SHP77 (cell line): ENCODE results near the gene RAPGEF4.
"Not testable (repeated sequence)": the region's sequence is repeated elsewhere in the genome, so short reads cannot be mapped to it uniquely, and the experiment has no call there.

Experiments used
- DNase-seq, 2 experiments: peaks; one replicate each; lab custom pipeline; 2025; lab: John Stamatoyannopoulos, UW

Gene RAPGEF4

DNA sequence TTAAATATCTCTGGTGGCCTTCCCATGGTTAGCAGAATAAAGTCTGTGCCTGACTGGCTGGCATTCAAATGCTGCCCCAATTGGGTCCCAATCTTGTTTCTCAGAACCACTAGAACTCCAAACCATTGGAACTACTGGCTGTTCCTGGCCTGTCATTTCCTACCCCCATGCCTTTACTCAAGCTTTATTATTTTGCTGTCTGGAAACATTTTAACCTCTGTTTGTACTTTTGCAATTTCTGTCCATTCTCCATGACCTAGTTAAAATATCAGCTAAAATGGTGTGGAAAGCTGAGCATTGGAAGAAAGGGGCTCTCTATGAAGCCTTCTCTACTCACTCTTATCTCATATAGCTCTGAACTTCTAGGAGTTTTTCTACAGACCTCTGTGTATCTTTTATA, 38.7 kb downstream of the RAPGEF4 start:
- no peak for DNase-seq

DNA sequence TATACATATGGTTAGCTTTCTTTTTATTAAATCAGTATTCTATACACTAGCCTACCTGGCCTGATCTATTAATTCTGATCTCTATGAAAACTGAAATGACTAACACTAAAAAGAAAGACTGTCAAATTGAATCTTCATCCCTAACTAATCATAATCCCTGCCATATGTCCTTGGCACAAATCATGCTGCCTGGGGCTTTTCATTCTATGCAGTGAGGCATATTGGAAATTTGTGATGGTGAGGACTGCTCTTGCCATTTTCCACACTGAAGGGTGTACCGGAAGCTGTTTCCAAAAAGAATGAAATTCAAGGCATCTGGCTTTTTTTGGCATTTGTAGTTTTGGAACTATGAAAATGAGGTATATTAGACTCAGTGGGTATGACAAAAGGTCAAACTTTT, 39.7 kb downstream of the RAPGEF4 start:
- DNase-seq, result no peak

DNA sequence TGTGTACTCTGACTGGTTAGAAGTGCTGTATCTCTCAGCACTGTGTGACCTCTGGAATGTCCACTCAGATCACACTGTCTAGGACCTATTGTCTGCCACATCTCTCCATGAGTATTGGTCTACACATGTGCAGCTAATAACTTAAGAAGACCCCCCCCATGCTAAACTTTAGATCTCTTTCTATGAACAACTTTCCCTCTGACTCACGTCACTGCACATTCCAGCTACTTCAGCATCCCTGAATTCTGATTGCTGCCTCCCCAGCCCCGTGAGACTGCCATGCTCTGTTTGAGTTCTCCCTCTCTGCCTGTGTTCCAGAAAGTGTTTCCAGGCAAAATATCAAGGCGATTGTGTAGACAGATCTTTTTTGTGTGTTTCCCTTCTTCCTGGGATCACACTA, 41.8 kb downstream of the RAPGEF4 start:
- no peak for DNase-seq

DNA sequence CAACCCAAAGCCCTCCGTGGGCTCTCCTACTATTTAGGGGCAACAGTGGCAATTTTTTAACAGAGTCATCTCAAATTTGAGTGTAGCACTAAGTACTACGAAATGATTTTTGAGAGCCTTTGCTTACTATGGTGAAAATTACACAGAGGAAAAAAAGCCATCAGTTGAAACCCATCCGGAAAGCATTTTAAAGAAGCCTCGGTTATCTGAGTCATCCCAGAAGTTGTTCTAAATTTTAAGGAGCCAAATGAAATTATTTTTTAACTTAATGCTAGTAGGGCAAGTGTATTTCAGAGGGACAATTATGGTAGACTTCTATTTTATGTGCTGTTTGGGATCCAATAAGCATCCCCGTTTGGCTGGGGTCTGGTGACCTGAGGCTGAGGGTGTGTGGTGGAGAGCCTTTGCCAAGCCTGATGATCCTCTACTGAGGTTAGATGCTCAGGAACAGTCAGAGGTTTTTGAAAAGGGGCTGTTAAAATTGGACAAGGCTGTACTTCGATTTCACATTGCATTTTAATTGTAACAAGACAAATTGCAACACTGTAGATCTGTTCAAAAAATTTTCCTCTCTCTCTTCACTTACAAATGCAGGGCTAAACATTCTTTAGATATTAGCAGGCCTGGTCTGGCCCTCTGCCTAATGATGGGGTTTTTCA, 47.0 kb downstream of the RAPGEF4 start:
- no peak for DNase-seq

DNA sequence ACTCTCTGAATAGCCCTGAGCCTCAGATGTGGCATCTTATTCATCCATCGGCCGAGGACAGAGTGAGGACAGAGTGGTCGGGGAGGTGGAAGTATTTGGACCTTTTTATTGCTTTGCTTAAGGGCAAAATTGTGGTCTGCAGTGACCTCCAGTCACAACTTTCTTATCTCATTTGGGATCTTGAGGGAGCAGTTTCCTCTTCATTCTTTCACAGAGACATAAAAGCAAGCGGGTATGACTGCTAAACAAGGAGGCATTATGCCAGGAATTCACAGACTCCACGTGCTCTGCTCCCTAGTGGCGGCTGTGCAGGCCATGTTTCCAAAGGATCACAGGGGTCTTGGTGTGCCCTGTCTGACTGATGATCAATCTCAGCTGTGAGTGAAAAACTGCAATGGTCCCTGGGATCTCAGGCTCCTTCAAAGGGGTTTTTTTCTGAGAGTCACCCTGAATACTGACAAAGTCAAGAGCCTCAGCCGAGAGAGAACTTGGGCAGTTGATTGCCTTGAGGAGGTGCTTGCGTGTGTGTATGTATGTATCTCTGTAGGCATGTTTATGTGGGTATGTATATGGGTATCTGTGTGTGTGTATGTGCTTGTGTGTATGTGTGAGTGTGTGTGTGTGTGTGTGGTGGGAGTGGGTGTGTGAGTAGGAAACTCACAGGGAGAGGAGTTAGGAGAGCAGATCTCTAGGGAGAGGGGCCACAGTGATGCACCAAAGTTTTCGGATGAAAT, 47.7 kb downstream of the RAPGEF4 start:
- no peak for DNase-seq

DNA sequence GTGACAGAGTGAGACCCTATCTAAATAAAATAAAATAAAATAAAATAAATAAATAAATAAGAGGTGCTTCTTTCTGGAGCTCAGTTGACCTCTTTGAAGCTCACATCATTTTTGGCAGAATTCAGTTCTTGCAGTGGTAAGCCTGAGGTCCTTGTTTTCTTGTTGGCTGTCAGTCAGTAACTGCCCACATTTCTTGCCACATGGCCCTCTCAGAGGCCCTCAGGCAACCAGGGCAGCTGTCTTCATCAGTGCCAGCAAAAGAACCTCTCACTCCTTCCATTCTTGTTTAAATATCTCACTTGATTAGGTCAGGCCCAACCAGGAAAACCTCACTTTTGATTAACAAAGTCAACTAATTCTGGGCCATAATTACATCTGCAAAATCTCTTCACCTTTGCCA, 53.2 kb downstream of the RAPGEF4 start:
- DNase-seq, result no peak

DNA sequence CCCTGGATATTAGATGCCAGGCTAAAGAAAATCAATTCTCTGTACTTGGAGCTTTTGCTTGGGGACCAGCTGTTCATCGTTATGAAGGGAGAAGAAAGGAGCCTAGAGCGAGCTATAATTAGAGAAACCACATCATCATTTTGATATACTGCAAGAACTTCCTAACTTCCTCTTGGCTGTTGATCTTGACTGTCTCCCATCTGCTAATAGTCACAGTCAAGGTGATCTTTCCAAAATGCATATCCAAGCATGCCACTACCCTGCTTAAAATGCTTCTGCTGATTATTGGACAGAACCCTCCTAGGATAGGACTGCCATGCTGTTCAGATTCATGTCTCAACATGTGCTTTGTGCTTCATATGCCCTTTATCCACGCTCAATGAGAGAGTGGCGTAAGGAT, 54.8 kb downstream of the RAPGEF4 start:
- no peak for DNase-seq

DNA sequence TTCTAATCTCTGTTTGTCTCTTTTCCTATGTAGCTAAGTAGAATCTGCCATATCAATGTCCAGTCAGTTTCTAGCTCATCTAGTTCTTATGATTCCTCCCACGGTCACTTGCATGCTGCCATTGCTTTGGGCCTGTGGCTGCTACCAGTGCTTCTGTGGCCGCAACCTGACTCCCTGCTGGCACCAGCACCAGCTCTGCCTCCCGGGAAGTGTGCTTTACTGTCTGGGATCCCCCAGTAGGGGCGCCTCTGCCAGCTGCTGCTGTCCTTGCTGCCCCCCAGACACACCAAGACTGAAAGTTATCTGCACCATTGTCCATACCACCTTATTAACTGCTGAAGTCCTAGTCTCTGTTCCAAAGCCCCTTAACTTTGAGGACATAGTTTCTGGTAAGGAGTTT, 56.3 kb downstream of the RAPGEF4 start:
- no peak for DNase-seq

DNA sequence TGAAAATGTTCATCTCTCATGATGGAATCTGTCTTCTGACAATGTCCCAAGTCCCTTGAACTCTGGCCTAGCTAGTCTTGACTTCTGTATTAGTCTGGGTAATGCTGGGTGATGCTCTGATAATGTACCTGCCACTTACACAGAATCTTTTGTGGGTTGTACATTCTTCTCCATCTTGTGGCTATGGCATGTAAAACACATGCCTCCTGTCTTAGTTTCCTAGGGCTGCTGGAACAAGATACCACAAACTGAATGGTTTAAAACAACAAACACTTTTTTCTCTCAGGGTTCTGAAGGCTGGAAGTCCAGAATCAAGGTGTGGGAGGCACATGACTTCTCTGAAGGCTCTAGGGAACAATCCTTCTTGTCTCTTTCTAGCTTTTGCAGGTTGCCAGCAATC, 57.1 kb downstream of the RAPGEF4 start:
- DNase-seq, result no peak

DNA sequence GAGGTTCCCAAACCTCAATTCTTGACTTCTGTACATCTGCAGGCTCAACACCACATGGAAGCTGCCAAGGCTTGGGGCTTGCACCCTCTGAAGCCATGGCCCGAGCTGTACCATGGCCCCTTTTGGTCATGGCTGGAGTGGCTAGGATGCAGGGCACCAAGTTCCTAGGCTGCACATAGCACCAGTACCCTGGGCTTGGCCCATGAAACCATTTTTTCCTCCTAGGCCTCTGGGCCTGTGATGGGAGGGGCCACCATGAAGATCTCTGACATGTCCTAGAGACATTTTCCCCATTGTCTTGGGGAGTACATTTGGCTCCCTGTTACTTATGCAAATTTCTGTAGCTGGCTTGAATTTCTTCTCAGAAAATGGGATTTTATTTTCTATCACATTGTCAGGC, 67.7 kb downstream of the RAPGEF4 start:
- DNase-seq, result not testable (repeated sequence)

DNA sequence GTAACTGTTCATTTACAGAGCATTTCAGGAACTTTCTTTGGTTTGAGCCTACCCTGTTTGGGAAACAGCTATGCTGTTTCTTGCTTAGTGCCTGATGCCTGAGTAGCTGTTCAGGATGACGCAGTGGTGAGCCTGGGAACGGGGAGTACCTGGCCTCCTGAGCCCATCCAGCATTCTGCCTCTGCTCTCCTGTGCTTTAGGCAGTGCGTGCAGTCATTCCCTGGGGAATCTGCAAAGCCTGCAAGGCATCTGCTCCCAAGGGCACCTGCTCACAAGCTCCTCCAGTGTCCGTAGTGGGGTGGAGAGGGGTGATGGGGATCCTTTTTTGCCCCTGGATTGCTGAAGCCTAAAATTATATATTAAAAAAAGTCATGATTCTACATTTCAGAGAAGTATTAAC, 68.8 kb downstream of the RAPGEF4 start:
- no peak for DNase-seq

DNA sequence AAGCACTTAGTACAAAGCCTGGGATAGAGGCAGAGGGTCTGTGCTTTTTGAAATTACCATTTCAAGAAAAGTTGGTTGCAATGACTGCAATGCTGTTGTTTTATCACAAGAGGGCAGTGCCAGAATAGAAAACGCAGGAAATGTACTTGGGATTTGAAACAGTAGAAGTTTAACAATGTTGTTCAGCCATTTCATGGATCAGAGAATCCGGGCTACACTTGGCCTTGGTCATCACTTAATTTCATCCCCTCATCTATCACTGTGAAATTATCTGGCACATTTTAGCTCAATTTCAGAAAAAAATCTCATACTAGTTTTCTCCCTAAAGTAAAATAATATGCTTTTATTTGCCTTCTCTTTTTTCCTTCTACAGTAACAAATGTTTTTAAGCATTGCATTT, 70.8 kb downstream of the RAPGEF4 start:
- peak in 1 of 2 experiments; percentile 6 for DNase-seq

DNA sequence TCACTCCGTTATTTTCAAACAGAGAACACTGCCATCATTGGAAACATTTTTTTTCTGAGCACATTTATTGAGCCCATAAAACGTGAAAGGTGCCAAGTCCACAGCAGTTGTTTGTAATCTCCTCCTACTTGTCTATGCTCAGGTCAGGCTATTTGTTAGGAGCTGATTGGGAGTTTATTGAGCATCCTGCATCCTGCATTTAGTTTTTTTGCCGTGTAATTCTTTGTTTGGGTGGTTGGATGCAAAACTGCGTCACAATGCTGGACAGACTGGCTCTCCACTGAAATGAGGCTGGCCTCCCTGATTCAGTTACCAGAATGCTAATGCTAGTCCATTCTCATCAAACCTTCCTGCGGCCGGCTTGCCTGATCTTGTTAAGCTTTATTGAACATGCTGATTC, 71.4 kb downstream of the RAPGEF4 start:
- no peak for DNase-seq

DNA sequence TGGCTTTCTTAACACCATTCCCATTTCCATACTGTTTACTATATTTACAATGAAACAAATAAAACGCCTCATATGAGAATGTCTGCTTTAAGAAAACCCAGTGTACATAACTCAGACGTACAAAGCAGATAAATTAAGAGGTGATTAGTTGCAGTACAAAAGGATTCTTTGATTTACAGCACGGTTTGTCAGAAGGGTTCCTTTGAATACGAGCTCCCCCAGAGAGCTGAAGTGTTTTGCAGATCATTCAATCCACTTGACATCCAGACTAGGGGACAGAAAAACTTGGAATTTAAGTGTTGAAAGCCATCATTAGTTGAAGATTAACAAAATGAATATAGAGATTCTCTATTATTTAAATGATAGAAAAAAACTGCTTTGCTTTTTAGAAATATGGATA, 72.5 kb downstream of the RAPGEF4 start:
- DNase-seq, result no peak

DNA sequence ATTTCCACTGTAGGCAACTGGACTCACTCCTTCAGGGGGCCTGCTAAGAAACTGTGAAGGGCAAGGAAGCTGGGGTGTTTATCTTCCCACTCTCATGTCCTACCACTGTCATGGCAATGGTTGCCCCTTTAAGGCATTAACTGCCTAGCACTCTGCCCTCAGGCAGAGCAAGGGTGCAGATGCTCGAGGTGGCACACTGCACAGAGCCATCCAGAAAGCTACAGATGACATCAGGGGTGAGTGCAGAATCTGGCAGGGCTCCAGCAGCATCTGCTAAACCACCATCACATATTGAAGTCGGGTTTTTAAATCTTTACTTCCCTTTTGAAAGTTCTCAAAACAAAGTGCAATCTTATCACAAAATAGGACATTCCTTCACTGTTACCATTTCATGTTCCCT, 75.4 kb downstream of the RAPGEF4 start:
- DNase-seq, result no peak

DNA sequence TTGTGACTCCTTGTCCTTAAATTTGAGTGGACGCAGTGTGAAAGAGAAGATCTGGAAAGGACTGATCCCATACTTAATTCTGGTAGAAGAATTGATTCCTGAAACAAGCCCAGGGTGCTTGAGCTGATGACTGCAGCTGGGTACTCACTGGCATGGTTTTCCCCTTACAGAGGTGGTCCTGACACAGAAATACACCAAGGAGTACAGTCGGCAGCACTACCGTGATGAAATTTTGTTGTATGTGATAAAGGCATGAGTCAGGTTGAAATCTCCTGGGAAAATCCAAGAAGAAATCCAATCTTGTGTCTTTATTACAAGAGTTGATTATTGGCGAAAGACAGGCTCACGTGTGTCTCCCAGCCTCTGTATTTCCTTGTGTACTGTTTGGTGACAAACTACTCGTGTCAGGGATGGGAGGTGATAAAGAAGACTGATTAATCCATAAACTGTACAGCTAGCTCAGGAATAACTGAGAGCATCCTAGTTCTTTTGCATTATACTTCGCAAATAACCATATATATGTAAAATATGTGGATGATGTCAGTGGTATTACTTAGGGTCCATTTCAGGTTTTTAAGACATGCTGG, 76.6 kb downstream of the RAPGEF4 start:
- no peak for DNase-seq

DNA sequence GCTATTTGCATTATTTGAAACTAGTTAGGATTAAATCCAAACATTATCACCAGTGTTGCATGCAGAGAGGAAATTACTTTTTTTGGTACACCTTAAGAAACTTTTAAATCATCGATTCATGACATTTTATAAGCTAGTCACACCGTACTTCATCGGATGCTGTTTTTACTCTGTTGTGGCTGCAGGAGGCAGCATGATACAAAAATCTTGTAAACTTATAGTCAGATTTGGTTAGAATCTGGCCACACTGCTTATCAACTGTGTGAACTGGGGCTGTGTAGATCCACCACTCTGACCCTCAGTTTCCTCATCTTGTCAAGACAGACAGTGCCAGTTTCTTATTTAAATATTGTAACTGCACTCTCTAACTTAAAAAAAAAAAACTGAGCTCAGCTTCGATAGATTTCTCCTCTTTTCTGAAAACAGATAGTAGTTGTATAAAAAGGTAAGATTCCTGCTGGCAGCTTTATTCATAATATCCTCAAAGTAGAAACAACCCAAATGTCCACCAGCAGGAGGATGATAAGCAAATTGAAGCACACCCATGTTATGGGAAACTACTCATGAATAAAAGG, 77.8 kb downstream of the RAPGEF4 start:
- DNase-seq, result no peak

DNA sequence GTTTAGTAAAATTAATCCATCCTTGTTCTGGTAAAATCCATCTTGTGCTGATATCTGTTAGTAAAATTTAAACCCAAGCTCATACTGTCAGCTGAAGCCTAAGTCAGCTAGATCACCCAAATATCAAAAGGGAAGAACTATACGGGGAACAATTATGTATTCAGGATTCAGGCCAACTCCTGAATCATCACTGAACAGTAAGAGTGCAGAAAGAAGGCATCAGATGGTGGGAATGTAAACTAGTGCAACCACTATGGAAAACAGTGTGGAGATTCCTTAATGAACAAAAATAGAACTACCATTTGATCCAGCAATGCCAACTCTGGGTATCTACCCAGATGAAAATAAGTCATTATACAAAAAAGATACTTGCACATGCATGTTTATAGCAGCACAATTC, 81.8 kb downstream of the RAPGEF4 start:
- no peak for DNase-seq

DNA sequence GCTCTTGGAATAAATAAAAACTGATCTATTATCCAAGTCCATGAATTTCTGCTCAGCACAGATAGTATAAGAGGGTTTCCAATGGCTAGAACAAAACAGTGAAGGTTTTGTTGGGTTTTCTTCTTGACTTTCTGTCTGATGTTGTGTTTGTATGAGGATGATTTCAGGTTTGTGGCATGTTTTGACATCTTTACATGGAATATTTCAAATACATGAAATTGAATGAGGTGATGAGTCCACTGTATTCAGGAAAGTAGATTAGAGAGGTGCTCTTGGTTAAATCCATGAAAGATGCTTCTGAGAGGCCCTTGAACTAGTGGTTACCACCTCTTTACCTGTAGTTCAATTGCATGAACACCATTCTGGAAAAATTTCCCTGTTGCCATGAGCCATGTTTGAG, 84.3 kb downstream of the RAPGEF4 start:
- no peak for DNase-seq

DNA sequence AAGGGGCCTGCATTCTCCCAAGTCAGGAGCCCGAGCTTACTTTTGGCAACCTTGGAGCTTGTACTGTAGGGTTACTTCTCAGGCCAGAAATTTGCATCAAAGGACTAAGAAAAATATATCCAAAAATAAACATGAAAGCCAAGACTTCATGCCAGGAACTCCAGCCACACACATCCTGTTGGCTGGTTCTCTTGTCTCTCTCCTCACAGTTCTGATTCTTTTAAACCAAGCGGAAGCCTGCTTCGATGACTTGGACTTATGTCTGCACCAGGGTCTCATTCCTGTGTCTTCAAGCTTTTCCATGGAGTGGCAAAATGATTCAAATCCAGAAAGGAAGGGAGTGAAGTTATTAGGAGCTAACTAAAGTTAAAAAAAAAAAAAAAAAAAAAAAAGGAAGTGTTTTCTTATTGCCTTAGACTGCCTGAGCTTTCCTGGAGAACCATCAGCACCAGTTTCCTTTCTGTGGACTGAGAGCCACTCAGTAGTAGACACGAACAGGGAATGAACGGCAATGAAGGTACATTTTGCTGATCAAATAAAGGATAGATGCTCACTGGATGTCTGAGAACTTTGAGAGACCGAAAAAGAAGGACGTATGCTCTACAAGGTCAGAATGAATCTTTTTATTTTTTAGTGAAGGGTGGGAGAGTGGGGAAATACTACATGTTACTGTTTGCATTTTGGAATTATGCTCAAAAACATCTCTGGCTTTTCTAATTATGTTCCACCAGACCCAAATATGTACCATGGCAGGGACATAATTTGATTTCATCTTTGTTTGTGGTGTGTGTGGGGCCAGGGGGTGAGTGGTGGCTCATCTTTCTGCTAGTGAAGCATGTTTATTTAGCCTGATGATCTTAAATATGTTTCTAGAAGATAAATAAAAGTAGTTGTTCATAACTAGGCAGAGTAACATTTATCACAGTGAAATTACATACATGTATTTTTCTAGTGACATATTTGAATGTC, 86.0 kb downstream of the RAPGEF4 start:
- no peak for DNase-seq

DNA sequence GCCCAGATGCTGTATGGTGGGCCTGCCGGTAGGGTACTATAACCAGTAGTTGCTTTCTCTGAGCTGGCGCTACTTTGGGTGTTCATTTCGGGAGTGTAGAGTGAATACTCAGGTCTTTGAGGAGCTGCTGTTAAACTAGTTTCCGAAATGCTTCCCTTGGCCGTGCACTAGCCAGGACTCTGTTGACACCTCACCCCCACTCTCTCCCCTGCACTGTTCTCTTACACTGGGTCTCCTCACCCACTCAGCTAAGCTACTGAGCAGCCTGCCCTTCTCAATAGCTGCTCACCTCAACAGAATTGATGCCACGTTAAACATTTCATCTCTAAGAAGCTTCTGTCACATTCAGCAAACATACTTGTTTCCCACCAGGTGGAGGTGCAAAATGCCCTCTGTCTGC, 86.9 kb downstream of the RAPGEF4 start:
- DNase-seq, result no peak

DNA sequence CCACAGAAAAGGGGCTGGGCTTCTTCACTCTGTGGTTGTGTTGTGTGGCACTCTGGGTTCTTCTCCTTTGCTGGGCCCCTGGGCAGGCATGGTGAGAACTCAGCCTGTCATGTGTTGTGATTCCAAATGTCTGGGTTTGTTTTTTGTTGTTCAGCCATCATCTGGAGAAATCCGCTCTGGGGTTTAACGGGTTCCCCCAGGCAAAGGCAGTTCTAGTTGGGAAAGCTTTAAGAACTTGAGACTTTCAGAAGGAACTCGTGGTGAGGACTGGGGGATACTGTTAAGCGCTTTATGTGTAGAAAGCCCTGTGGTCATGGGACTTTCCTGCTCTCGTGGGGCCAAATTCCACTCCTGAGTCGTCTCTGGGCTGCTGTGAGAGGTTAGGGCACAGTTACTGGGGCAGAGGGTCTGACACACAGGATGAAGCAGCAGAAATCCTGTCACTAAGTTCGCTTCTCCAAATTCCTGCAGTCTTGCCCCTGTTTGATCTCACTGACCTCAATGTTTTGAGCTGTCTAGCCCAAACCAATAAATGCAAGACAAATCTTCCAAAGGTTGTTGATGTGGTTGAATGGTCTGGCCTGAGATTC, 87.7 kb downstream of the RAPGEF4 start:
- DNase-seq, result no peak
